GM12878 (cell line): ENCODE measurements around the gene TFF2. TPM values are rescaled to one million over a fixed set of nuclear protein-coding genes. Genes with fewer than 3 reads are reported as not detected.

Experiments used
- ATAC-seq: fragments of 200-7000 bp; cut with Tn5 transposase; 3 replicates; pipeline ENCODE4 v1.9.1; 2020; ENCODE audit warnings: mild to moderate bottlenecking, moderate library complexity
- BruUV-seq: library from RNA; stranded (reverse); fragments of 400-500 nt; replicated peaks from 2 replicates; lab custom pipeline; 2021; lab: Mats Ljungman, UMichigan
- CTCF ChIA-PET: fragments of 300-600 bp; sonication (Branson Sonifier 250); formaldehyde crosslinking; extraction: SDS; loops from one replicate; lab custom pipeline; 2021; ENCODE audit warnings: inconsistent platforms; lab: Yijun Ruan, JAX
- POLR2A ChIA-PET: fragments of 350-600 bp; formaldehyde crosslinking; extraction: SDS; loops from one replicate; lab custom pipeline; 2021; ENCODE audit warnings: inconsistent platforms; lab: Charles Lee
- RAD21 ChIA-PET: fragments of 300-600 bp; sonication (Branson Sonifier 250); formaldehyde crosslinking; loops from one replicate; lab custom pipeline; 2023; ENCODE audit warnings: antibody characterized with exemption; ENCODE audit not compliant: unreplicated experiment; lab: Charles Lee
- SMC1A ChIA-PET: fragments of 300-600 bp; sonication (Branson Sonifier 250); formaldehyde crosslinking; loops from one replicate; lab custom pipeline; 2023; ENCODE audit not compliant: unreplicated experiment, uncharacterized antibody; lab: Charles Lee
- DNase-seq: peaks from one replicate; pipeline ENCODE4 v3.0.0-alpha.2; 2011; ENCODE audit warnings: low read depth, low spot score
- FAIRE-seq: peaks from 3 replicates; lab custom pipeline; 2011; peaks lifted over from hg19 to GRCh38; lab: Jason Lieb, UNC
- H2AFZ ChIP-seq: 2 replicates; pipeline ENCODE4 v1.6.0; 2011; ENCODE audit warnings: low read depth, low read length, control low read depth; ENCODE audit not compliant: control insufficient read depth
- H3K27ac ChIP-seq: 2 replicates; pipeline ENCODE4 v1.5.1; 2011; ENCODE audit warnings: control low read depth; ENCODE audit not compliant: control insufficient read depth, insufficient read depth
- H3K27me3 ChIP-seq, 2 experiments: replicated peaks in 1 of 2; 2 replicates each; pipeline versions ENCODE4 v1.6.0 to v1.6.1; 2011; ENCODE audit warnings: low read length in 1 of 2; ENCODE audit not compliant: control insufficient read depth in 2 of 2, insufficient read depth in 2 of 2
- H3K36me3 ChIP-seq, 2 experiments: 2 replicates each; pipeline ENCODE4 v1.5.1; 2011; ENCODE audit warnings: low read length in 1 of 2; ENCODE audit not compliant: control insufficient read depth in 2 of 2, insufficient read depth in 2 of 2
- H3K4me1 ChIP-seq: 2 replicates; pipeline ENCODE4 v1.6.1; 2011; ENCODE audit warnings: mild to moderate bottlenecking, low read length, moderate library complexity, mixed read lengths; ENCODE audit not compliant: control insufficient read depth, insufficient read depth
- H3K4me2 ChIP-seq: 2 replicates; pipeline ENCODE4 v1.6.0; 2011; ENCODE audit warnings: control low read depth; ENCODE audit not compliant: control insufficient read depth, insufficient read depth
- H3K4me3 ChIP-seq: fragments of 200-600 bp; sonication (generic); 2 replicates; pipeline ENCODE4 v1.5.1; 2016
- H3K79me2 ChIP-seq: 2 replicates; pipeline ENCODE4 v1.6.0; 2011; ENCODE audit warnings: low read length; ENCODE audit not compliant: control insufficient read depth, insufficient read depth
- H3K9ac ChIP-seq: 2 replicates; pipeline ENCODE4 v1.8.0; 2011; ENCODE audit warnings: low read length, control low read depth, mixed read lengths; ENCODE audit not compliant: control insufficient read depth, insufficient read depth
- H3K9me3 ChIP-seq: replicated peaks from 3 replicates; pipeline ENCODE4 v1.5.1; 2011; ENCODE audit warnings: mild to moderate bottlenecking, low read length; ENCODE audit not compliant: control insufficient read depth, insufficient read depth
- H4K20me1 ChIP-seq: 2 replicates; pipeline ENCODE4 v1.6.0; 2011; ENCODE audit not compliant: control insufficient read depth, insufficient read depth
- CEBPB ChIP-seq, 2 experiments: fragments of 150-350 bp in 1 of 2; IDR thresholded peaks; 2 replicates each; pipeline ENCODE4 v1.6.1; 2012 to 2014; ENCODE audit warnings: low read depth in 2 of 2, low read length in 2 of 2, borderline replicate concordance in 1 of 2, inconsistent platforms in 1 of 2
- CHD2 ChIP-seq: IDR thresholded peaks from 2 replicates; pipeline ENCODE4 v1.6.1; 2011; ENCODE audit warnings: low read depth, low read length, improper control_type of control experiment, borderline replicate concordance
- E4F1 ChIP-seq: fragments of 450-650 bp; IDR thresholded peaks from 2 replicates; pipeline ENCODE4 v1.6.1; 2018; ENCODE audit warnings: borderline replicate concordance, mild to moderate bottlenecking; ENCODE audit not compliant: partially characterized antibody
- ESRRA ChIP-seq: IDR thresholded peaks from 2 replicates; pipeline ENCODE4 v1.6.1; 2012; ENCODE audit warnings: mild to moderate bottlenecking, low read length, improper control_type of control experiment
- HDGF ChIP-seq: fragments of 450-650 bp; IDR thresholded peaks from 2 replicates; pipeline ENCODE4 v1.6.1; 2016; ENCODE audit warnings: antibody characterized with exemption
- KLF5 ChIP-seq: fragments of 450-650 bp; IDR thresholded peaks from 2 replicates; pipeline ENCODE4 v1.6.1; 2014; ENCODE audit warnings: mild to moderate bottlenecking; ENCODE audit not compliant: partially characterized antibody
- NR2C2 ChIP-seq: IDR thresholded peaks from 2 replicates; pipeline ENCODE4 v1.6.1; 2011; ENCODE audit warnings: borderline replicate concordance, low read depth; ENCODE audit not compliant: control insufficient read depth, insufficient read length
- PAX8 ChIP-seq: fragments of 450-650 bp; IDR thresholded peaks from 2 replicates; pipeline ENCODE4 v1.6.1; 2017; ENCODE audit warnings: mild to moderate bottlenecking, moderate library complexity
- PKNOX1 ChIP-seq: fragments of 450-650 bp; IDR thresholded peaks from 2 replicates; pipeline ENCODE4 v1.6.1; 2016; ENCODE audit warnings: mild to moderate bottlenecking
- POU2F2 ChIP-seq: IDR thresholded peaks from 3 replicates; pipeline ENCODE4 v1.6.1; 2011; ENCODE audit warnings: low read depth, mild to moderate bottlenecking, low read length, borderline replicate concordance
- RUNX3 ChIP-seq: IDR thresholded peaks from 2 replicates; pipeline ENCODE4 v1.6.1; 2012; ENCODE audit warnings: low read length, inconsistent platforms
- SIN3A ChIP-seq: IDR thresholded peaks from 2 replicates; pipeline ENCODE4 v1.6.1; 2012; ENCODE audit warnings: low read depth, low read length, improper control_type of control experiment
- SKIL ChIP-seq: fragments of 450-650 bp; IDR thresholded peaks from 2 replicates; pipeline ENCODE4 v1.6.1; 2017; ENCODE audit warnings: mild to moderate bottlenecking, low read depth, inconsistent platforms; ENCODE audit not compliant: poor library complexity, severe bottlenecking
- SMAD1 ChIP-seq: fragments of 450-650 bp; IDR thresholded peaks from 2 replicates; pipeline ENCODE4 v1.6.1; 2018; ENCODE audit warnings: mild to moderate bottlenecking, low read depth; ENCODE audit not compliant: partially characterized antibody
- SPI1 ChIP-seq: IDR thresholded peaks from 2 replicates; pipeline ENCODE4 v1.6.1; 2011; ENCODE audit warnings: low read depth, mild to moderate bottlenecking, low read length, moderate library complexity, borderline replicate concordance; ENCODE audit not compliant: insufficient read depth
- WGBS: methylation state at CpG from one replicate; pipeline ENCODE4 v1.1.6; 2016; ENCODE audit warnings: low lambda C conversion rate; ENCODE audit not compliant: insufficient replicate concordance, insufficient coverage; ENCODE audit errors: missing lambda C conversion rate; 5-methylcytosine and 5-hydroxymethylcytosine counted together
- in situ Hi-C: fragments of 300-500 bp; cut with MboI; formaldehyde crosslinking; loops from 9 replicates; pipeline ENCODE4 v1.14.3; 2018; ENCODE audit warnings: mixed read lengths
- intact Hi-C: fragments of 100-400 bp; cut with micrococcal nuclease; formaldehyde crosslinking; loops from one replicate; pipeline ENCODE4 v1.14.2; 2022; ENCODE audit not compliant: unreplicated experiment
- polyA plus RNA-seq, 11 experiments: library from polyadenylated mRNA; depleted of rRNA in 4 of 11; unstranded in 6 of 11; stranded (reverse) in 5 of 11; fragments of >200 nt; fragmentation: Nextera tagmentation in 4 of 11; fragmentation: Illumina TruSeq in 1 of 11; extraction: Ambion mirVana in 4 of 11; extraction: Trizol in 1 of 11; gene quantifications; 1 replicate in 1 of 11; 2 replicates in 10 of 11; pipeline versions ENCODE4 v1.2.1 to v1.2.3, GENCODE V29; 2011 to 2016; ENCODE audit warnings: inconsistent platforms in 2 of 11, missing spikeins in 2 of 11, low read depth in 1 of 11
- total RNA-seq, 4 experiments: library from RNA; depleted of rRNA in 3 of 4; stranded (reverse); fragments of >200 nt in 3 of 4; fragmentation: Illumina TruSeq in 1 of 4; extraction: Trizol in 1 of 4; gene quantifications; 2 replicates each; pipeline versions ENCODE4 v1.2.1 to v1.2.3, GENCODE V29; 2013 to 2021

The TFF2 gene
- total and polyA plus RNA-seq, 10 of the 15 experiments (the other 5 are each of a cell fraction or from before 2014, with no cell fraction given): 0.56 TPM; not detected in 9

GRCh38 chr21:42349420-42350317 is 1.1 kb downstream of the TFF2 start:
- RAD21 ChIA-PET: interaction anchor here (0.7 kb wide), 1 partner anchor 46 kb away, joined by 4 read pairs; the partner anchor contains the start of gene TMPRSS3
- intact Hi-C loops: no loop called here
- TF ChIP-seq E4F1: no peak
- no peak for TF ChIP-seq PAX8
- TF ChIP-seq SMAD1: no peak
- no peak for TF ChIP-seq POU2F2
- TF ChIP-seq CEBPB (IDR thresholded peaks at IDR 0.05; ENCODE audit: borderline replicate concordance in 1 of 2, low read depth in 2 of 2, low read length in 2 of 2): no peak
- TF ChIP-seq KLF5: no peak
- TF ChIP-seq SPI1: no peak
- TF ChIP-seq CHD2: no peak
- no peak for TF ChIP-seq RUNX3
- no peak for TF ChIP-seq NR2C2
- TF ChIP-seq HDGF: no peak
- TF ChIP-seq PKNOX1: no peak
- no peak for TF ChIP-seq ESRRA
- TF ChIP-seq SIN3A: no peak
- no peak for TF ChIP-seq SKIL

More at GRCh38 chr21:42349420-42350317, 1.1 kb downstream of the TFF2 start:
- BruUV-seq: no TSS peak
- ChIA-PET SMC1A (interaction anchor here (0.6 to 1.3 kb wide), 2 partner anchors 10 to 20 kb away, joined by 3 to 10 read pairs; no protein-coding TSS in a partner anchor), POLR2A (interaction anchor here (0.7 kb wide), 1 partner anchor 88 kb away, joined by 4 read pairs; no protein-coding TSS in a partner anchor), CTCF (interaction anchor here (1.0 to 1.5 kb wide), 2 partner anchors 91 to 232 kb away, joined by 3 to 4 read pairs; no protein-coding TSS in a partner anchor)
- Histone ChIP-seq H3K27ac (no peak overlapping the region), H3K79me2 (no peaks in the 10 kb centered on the region), H3K9me3 (peaks cover 5% of the 10 kb centered on the region; the same call in 2 of the 3 replicates), H3K4me3 (no peak overlapping the region), H3K36me3 (no peaks in the 10 kb centered on the region), H3K9ac (no peak overlapping the region), H2AFZ (no peak overlapping the region), H4K20me1 (no peaks in the 10 kb centered on the region), H3K27me3 (no peaks in the 10 kb centered on the region), H3K4me2 (no peak overlapping the region), H3K4me1 (no peaks in the 10 kb centered on the region)
- in situ Hi-C loops: no loop called here
- ATAC-seq (no peak), FAIRE-seq (no peak), DNase-seq (no peak)
- WGBS: 48% methylated on average over 14 of the region's 14 CpGs
